Osteoblast (primary cell): Measurements from ENCODE around the gene CASP7. TPM values are rescaled to one million over a fixed set of nuclear protein-coding genes. Genes with fewer than 3 reads are reported as not detected.

Source experiments
- DNase-seq: peaks from one replicate; pipeline ENCODE4 v3.0.0; 2011; ENCODE audit warnings: low spot score, mixed read lengths; ENCODE audit not compliant: insufficient read length; ENCODE audit errors: missing footprints
- H2AFZ ChIP-seq: 2 replicates; pipeline ENCODE4 v1.6.0; 2011; ENCODE audit warnings: mild to moderate bottlenecking, low read length
- H3K27ac ChIP-seq: 2 replicates; pipeline ENCODE4 v1.5.1; 2011; ENCODE audit warnings: mild to moderate bottlenecking, low read depth, low read length, moderate library complexity
- H3K27me3 ChIP-seq: 2 replicates; pipeline ENCODE4 v1.6.0; 2012; ENCODE audit warnings: mild to moderate bottlenecking, control low read depth, inconsistent platforms, low read length, moderate library complexity; ENCODE audit not compliant: insufficient read depth
- H3K36me3 ChIP-seq: 2 replicates; pipeline ENCODE4 v1.5.1; 2011; ENCODE audit warnings: mild to moderate bottlenecking, low read length, control low read depth, moderate library complexity; ENCODE audit not compliant: insufficient read depth
- H3K4me1 ChIP-seq: 2 replicates; pipeline ENCODE4 v1.5.1; 2011; ENCODE audit warnings: mild to moderate bottlenecking, low read length, control low read depth, moderate library complexity; ENCODE audit not compliant: insufficient read depth
- H3K4me2 ChIP-seq: 2 replicates; pipeline ENCODE4 v1.6.0; 2011; ENCODE audit warnings: mild to moderate bottlenecking, low read length; ENCODE audit not compliant: insufficient read depth
- H3K4me3 ChIP-seq: fragments of 200-600 bp; sonication (generic); 3 replicates; pipeline ENCODE4 v1.5.1; 2012; ENCODE audit warnings: mild to moderate bottlenecking, low read length, inconsistent platforms; ENCODE audit not compliant: insufficient read depth
- H3K79me2 ChIP-seq: 2 replicates; pipeline ENCODE4 v1.6.0; 2012; ENCODE audit warnings: mild to moderate bottlenecking, low read length, control low read depth, inconsistent platforms; ENCODE audit not compliant: insufficient read depth
- H3K9me3 ChIP-seq: 2 replicates; pipeline ENCODE4 v1.5.1; 2011; ENCODE audit warnings: low read depth, low read length, control low read depth
- H4K20me1 ChIP-seq: 2 replicates; pipeline ENCODE4 v1.6.0; 2012; ENCODE audit warnings: mild to moderate bottlenecking, low read length, control low read depth; ENCODE audit not compliant: insufficient read depth
- total RNA-seq: library from RNA; depleted of rRNA; stranded (reverse); fragments of >200 nt; gene quantifications from 2 replicates; pipeline ENCODE4 v1.2.3, GENCODE V29; 2012
- TF ChIP-seq, protein P1 (sequence below): IDR thresholded peaks from 2 replicates; pipeline ENCODE4 v1.5.1; 2011; ENCODE audit warnings: mild to moderate bottlenecking, low read depth, low read length, moderate library complexity; ENCODE audit errors: extremely low read depth

The CASP7 gene
- total RNA-seq, 1 donor: 21.7 TPM

DNA sequence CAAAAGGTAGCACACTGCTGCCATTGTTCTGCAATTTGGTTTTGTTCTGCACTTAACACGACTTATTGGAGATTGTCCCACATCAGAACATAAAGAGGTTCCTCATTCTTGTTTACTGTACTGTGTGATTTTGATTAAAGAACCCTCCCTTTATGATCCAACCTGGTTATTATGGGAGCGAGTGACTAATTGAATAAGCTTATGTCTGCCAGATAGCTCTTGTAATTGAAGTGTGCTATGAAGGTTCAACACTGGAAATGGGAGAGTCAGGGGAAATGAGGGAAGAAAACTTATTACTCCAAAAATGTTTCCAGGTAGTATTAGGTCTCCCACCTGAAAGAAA lies 33.9 kb downstream of the CASP7 start:
- H3K79me2 ChIP-seq: no peaks in the 10 kb centered on the region
- TF ChIP-seq, protein P1, sequence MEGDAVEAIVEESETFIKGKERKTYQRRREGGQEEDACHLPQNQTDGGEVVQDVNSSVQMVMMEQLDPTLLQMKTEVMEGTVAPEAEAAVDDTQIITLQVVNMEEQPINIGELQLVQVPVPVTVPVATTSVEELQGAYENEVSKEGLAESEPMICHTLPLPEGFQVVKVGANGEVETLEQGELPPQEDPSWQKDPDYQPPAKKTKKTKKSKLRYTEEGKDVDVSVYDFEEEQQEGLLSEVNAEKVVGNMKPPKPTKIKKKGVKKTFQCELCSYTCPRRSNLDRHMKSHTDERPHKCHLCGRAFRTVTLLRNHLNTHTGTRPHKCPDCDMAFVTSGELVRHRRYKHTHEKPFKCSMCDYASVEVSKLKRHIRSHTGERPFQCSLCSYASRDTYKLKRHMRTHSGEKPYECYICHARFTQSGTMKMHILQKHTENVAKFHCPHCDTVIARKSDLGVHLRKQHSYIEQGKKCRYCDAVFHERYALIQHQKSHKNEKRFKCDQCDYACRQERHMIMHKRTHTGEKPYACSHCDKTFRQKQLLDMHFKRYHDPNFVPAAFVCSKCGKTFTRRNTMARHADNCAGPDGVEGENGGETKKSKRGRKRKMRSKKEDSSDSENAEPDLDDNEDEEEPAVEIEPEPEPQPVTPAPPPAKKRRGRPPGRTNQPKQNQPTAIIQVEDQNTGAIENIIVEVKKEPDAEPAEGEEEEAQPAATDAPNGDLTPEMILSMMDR: no peak
- no peak for DNase-seq
- no peaks in the 10 kb centered on the region for H3K9me3 ChIP-seq
- H3K36me3 ChIP-seq: no peaks in the 10 kb centered on the region
- no peaks in the 10 kb centered on the region for H3K27me3 ChIP-seq
- no peak overlapping the region for H3K27ac ChIP-seq
- H3K4me3 ChIP-seq: no peak overlapping the region
- H2AFZ ChIP-seq: no peak overlapping the region
- no peak overlapping the region for H3K4me2 ChIP-seq
- H3K4me1 ChIP-seq: peaks cover 7% of the 10 kb centered on the region
- peaks cover 32% of the 10 kb centered on the region for H4K20me1 ChIP-seq

DNA sequence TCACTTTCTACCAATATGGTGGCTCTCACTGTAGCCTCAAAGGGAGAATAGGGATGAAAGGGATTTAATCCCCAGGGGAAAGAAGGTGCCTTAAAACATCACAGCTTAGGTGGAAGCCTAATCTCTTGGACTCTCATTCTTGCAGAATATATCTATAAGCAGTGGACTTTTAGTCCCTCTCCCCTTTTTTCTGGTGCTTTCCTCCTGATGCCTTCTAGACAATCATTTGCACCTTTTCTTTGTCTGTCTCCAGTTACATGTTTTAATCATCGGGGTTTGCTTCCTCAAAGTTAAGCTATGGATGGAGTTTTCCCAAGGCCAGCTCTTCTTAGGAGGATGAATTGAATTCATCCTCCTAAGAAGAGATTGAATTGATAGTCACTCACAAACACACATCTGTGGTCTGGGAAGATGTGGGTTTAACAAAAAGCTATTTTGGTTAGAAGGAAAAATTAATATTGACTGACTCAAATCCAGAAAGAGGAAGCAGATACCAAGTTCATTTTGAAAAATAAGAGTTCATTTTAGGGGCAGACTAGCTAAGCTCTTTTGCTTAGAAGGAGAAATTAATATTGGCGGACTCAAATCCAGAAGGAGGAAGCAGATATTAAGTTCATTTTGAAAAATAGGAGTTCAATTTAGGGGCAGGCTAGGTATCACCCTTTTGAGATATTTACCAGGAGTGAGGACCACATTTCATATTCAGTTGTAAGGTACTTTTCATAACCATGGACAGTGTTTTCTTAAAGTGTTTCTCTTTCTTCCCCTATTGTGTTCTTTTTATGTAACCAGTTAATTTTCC lies 36.6 kb downstream of the CASP7 start:
- TF ChIP-seq, protein P1: no peak
- no peaks in the 10 kb centered on the region for H3K79me2 ChIP-seq
- no peak overlapping the region for H3K27ac ChIP-seq
- no peak overlapping the region for H3K4me3 ChIP-seq
- H3K9me3 ChIP-seq: no peaks in the 10 kb centered on the region
- no peak for DNase-seq
- H2AFZ ChIP-seq: no peak overlapping the region
- H3K27me3 ChIP-seq: no peaks in the 10 kb centered on the region
- no peaks in the 10 kb centered on the region for H3K36me3 ChIP-seq
- H3K4me2 ChIP-seq: no peak overlapping the region
- no peaks in the 10 kb centered on the region for H3K4me1 ChIP-seq
- peaks cover 20% of the 10 kb centered on the region for H4K20me1 ChIP-seq

DNA sequence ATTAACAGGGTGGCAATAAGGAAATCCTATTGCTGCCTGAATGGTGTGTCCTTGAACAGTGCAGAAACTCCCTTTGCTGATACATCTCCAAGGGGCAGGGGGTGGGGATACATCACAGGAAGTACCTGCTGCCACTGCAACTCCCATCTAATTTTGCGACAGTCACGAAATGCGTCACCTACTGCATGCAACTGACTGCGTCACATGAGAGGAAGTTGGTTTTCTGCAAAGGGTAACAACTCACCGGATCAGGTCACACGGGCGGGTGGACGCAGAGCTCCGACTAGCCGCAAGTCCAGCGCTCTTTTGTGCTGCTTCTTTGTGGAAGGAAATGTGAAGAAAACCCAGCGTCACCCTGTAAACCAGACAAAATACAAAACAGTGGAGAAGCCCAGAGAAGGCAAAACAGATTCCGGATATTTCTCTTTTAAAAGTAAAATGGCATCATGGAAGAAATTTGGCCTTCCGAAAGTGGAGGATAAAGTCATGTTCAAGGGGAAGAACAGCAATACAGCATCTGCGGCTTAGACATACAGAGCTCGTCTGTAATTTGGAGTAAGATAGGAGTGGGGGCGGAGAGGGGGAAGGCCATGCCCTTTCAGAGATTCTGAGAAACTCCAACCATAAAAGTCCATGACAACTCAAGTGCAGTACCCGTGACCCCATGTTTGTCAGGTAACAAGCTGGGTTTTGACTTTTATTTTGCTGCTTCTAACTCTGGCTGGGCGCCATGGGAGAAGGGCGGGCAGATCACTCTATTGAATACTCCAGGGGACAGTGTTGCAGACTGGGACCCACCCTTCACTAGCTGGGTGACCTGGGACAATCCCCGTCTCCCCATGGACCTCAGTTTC lies 39.5 kb downstream of the CASP7 start:
- H3K4me2 ChIP-seq: no peak overlapping the region
- DNase-seq: no peak

More for the DNA sequence above, 39.5 kb downstream of the CASP7 start:
- no peaks in the 10 kb centered on the region for H3K9me3 ChIP-seq
- H3K36me3 ChIP-seq: peaks cover 5% of the 10 kb centered on the region
- no peaks in the 10 kb centered on the region for H3K4me1 ChIP-seq
- no peak overlapping the region for H2AFZ ChIP-seq
- H3K4me3 ChIP-seq: no peak overlapping the region
- no peak overlapping the region for H3K27ac ChIP-seq
- no peaks in the 10 kb centered on the region for H3K27me3 ChIP-seq
- TF ChIP-seq, protein P1: no peak
- H3K79me2 ChIP-seq: no peaks in the 10 kb centered on the region
- peaks cover 11% of the 10 kb centered on the region for H4K20me1 ChIP-seq
